ENCODE data around the gene LDLRAD3. TPM values are rescaled to one million over a fixed set of nuclear protein-coding genes. Genes with fewer than 3 reads are reported as not detected.

Gene LDLRAD3
- total RNA-seq, 2 donors from 2014 or later = 0.10 to 1.8 TPM

- H3K9me3 Mint-ChIP-seq = peaks cover 2% of the 10 kb centered on the region
- H3K27ac Mint-ChIP-seq = no peak overlapping the region
- H3K27me3 Mint-ChIP-seq = peaks cover 7 to 16% of the 10 kb centered on the region in 2 donors
- H3K4me3 Mint-ChIP-seq = no peak overlapping the region
- DNase-seq (ENCODE audit: low spot score) (no peak), ATAC-seq (no peak)
- H3K4me1 Mint-ChIP-seq (ENCODE audit: low read depth in 2 of 2) = no peaks in the 10 kb centered on the region
- peaks cover under 1% of the 10 kb centered on the region for H3K36me3 Mint-ChIP-seq
These were observed 271.3 kb downstream of the LDLRAD3 start for GRCh38 chr11:36214976-36215692.

- DNase-seq (ENCODE audit: low spot score) (no peak), ATAC-seq (no peak)
- peaks cover 5% of the 10 kb centered on the region for H3K36me3 Mint-ChIP-seq
- H3K9me3 Mint-ChIP-seq = peaks cover 5% of the 10 kb centered on the region
- H3K4me1 Mint-ChIP-seq (ENCODE audit: low read depth in 2 of 2) = no peaks in the 10 kb centered on the region
- no peak overlapping the region for H3K27ac Mint-ChIP-seq
- H3K27me3 Mint-ChIP-seq = peaks cover 7 to 22% of the 10 kb centered on the region in 2 donors
- H3K4me3 Mint-ChIP-seq = no peak overlapping the region
These were observed 271.8 kb downstream of the LDLRAD3 start for GRCh38 chr11:36215693-36216060.

GRCh38 chr11:36216061-36216615 is 272.3 kb downstream of the LDLRAD3 start:
- H3K27ac Mint-ChIP-seq = no peak overlapping the region
- peaks cover 7 to 26% of the 10 kb centered on the region in 2 donors for H3K27me3 Mint-ChIP-seq
- no peak for DNase-seq (ENCODE audit: low spot score)
- H3K4me3 Mint-ChIP-seq = no peak overlapping the region
- H3K9me3 Mint-ChIP-seq = peaks cover 5% of the 10 kb centered on the region
- no peak for ATAC-seq
- H3K36me3 Mint-ChIP-seq = peaks cover 5% of the 10 kb centered on the region
- H3K4me1 Mint-ChIP-seq (ENCODE audit: low read depth in 2 of 2) = no peaks in the 10 kb centered on the region

DNA sequence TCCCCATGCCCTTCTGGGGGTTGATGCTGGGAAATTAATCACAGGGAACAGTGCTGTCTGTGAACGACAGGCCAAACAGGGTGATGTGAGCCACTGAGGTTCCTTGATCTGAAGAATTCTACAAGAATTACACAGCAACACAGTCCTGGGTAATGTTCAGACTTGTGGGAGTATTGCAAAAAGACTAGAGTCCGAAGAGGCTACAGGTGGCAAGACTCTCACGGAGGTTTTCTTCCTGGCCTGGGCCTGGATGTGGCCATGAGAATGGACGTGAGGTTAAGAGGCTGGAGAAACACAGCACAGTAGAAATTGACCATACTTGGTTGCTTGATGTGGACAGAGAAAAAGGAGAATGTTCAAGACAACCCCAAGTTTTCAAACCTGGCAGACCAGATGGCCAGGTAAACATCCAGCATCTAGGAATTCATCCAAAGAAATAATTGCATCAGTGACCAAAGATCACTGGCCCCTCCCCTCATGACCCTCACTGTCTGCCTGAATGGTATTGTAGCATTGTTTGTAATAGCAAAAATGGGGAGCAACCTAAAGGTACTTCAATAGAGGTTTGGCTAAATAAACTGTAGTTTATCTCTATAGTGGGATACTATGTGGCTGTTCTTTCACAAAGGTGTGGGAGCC is 274.5 kb downstream of the LDLRAD3 start:
- no peaks in the 10 kb centered on the region for H3K4me1 Mint-ChIP-seq (ENCODE audit: low read depth in 2 of 2)
- DNase-seq (ENCODE audit: low spot score) (no peak), ATAC-seq (no peak)
- H3K36me3 Mint-ChIP-seq = peaks cover 5% of the 10 kb centered on the region
- H3K27ac Mint-ChIP-seq = no peak overlapping the region
- H3K4me3 Mint-ChIP-seq = no peak overlapping the region
- H3K9me3 Mint-ChIP-seq = peaks cover 5% of the 10 kb centered on the region
- peaks cover 10 to 26% of the 10 kb centered on the region in 2 donors for H3K27me3 Mint-ChIP-seq

DNA sequence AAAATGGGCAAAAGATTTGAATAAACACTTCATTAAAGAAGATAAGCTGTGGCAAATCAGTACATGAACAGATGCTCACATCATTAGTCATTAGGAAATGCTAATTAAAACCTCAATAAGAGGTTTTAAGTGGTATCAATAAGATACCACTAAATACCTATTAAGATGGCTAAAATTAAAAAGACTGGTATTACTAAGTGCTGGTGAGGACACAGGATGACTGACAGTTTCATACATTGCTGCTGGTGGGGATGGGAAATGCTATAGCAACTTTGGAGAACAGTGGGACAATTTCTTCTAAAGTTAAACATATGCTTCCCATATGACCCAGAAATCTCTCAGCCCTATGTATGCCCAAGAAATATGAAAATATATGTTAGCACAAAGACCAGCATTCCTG is 276.1 kb downstream of the LDLRAD3 start:
- Mint-ChIP-seq H3K27me3 (peaks cover 11 to 22% of the 10 kb centered on the region in 2 donors), H3K36me3 (peaks cover 5% of the 10 kb centered on the region), H3K9me3 (peaks cover 5% of the 10 kb centered on the region), H3K4me1 (ENCODE audit: low read depth in 2 of 2) (no peaks in the 10 kb centered on the region), H3K4me3 (no peak overlapping the region), H3K27ac (no peak overlapping the region)
- no peak for DNase-seq (ENCODE audit: low spot score)
- ATAC-seq = no peak

DNA sequence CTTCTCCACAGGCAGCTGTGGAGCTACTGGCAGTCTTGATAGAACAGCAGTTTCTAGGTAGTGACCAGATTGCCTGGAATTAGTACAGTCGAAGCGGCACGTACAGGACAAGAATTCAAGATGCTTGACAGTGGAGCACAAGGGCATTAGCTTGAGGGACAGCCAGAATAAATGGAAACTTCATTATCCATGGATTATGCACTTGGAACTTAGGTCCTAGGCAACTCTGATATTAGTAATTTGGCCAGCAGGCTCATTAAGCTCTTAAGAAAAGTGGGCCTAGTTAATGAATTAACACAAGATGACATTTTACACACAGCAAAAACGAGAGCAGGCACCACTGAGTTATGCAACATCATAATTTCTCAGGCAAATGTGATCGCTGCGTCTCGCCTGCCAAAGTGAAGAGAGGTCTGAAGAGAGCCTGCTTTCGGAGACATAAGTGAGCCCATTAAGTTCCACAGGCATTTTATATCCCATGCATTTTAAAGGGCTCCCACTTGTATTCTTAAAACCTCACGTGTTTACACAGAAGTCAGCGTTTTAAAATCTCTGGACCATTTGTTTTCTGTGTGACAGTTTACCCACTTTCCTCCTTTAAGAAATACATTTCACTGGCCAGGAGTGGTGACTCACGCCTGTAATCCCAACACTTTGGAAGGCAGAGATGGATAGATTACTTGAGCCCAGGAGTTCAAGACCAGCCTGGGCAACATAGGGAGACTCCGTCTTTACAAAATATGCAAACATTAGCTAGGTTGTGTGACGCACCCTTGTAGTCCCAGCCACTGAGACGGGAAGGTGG is 279.2 kb downstream of the LDLRAD3 start:
- Mint-ChIP-seq H3K27me3 (peaks cover 8 to 14% of the 10 kb centered on the region in 2 donors), H3K4me3 (no peak overlapping the region), H3K27ac (no peak overlapping the region), H3K36me3 (peaks cover 5% of the 10 kb centered on the region), H3K9me3 (peaks cover 5% of the 10 kb centered on the region), H3K4me1 (ENCODE audit: low read depth in 2 of 2) (no peaks in the 10 kb centered on the region)
- ATAC-seq (no peak), DNase-seq (ENCODE audit: low spot score) (no peak)

DNA sequence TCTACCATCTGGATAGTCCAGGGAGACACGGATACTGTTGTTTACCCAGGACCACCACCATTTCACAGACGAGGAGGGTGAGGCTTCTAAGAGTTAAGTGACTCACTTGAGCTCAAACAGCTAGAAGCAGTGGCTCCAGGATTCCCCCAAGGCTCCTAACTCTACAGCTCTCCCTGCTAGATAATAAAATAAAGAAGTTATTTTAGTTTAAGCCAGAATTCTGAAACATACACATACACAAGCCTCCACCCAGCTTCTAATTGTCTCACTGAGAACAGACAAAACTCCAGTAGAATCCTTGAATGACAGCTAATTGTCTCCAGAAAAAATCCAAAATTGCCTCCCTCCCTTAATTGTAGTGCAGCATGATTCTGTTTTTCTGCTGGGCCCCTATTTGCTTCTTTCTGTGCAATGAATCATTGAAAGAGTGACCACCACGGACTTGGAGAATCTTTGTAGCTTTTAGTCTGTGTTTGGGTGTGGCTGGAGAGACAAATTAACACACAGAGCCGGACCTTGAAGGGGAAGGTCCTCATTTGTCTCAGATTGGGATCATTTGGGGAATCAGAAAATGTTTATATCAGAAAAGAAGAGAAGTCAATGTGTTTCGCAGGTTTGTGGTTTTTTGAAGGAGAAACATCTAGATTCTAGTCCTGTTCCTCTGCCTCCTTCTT is 280.5 kb downstream of the LDLRAD3 start:
- DNase-seq (ENCODE audit: low spot score) (no peak), ATAC-seq (no peak)
- Mint-ChIP-seq H3K27me3 (peaks cover 8 to 12% of the 10 kb centered on the region in 2 donors), H3K9me3 (peaks cover 5% of the 10 kb centered on the region), H3K27ac (no peak overlapping the region), H3K4me3 (no peak overlapping the region), H3K4me1 (ENCODE audit: low read depth in 2 of 2) (peaks cover 0 to 2% of the 10 kb centered on the region in 2 donors), H3K36me3 (peaks cover 5% of the 10 kb centered on the region)

- no peak for DNase-seq (ENCODE audit: low spot score)
- Mint-ChIP-seq H3K9me3 (no peaks in the 10 kb centered on the region), H3K4me1 (ENCODE audit: low read depth in 2 of 2) (peaks cover 0 to 2% of the 10 kb centered on the region in 2 donors), H3K4me3 (no peak overlapping the region), H3K36me3 (no peaks in the 10 kb centered on the region), H3K27me3 (peaks cover 9 to 11% of the 10 kb centered on the region in 2 donors), H3K27ac (no peak overlapping the region)
- no peak for ATAC-seq
These were observed 283.2 kb downstream of the LDLRAD3 start for GRCh38 chr11:36227044-36227443.

DNA sequence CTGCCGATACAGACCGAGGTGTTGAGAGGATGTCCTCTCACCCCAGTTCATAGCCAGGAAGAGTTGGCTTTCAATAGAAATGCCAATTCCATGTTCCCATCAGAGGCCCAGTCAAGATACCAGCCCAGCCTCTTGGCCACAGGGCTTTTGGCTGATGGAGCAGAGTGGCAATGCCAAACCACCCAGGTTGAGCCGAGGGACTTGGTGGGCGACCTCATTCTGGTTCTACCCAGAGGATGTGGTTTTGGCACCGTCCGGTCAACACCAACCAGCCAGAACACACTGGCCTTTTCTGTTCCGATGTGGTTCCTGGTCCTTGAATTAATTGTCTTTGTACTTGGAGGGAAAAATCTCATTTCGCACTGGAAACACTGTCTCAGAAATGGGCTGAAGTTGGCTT is 284.8 kb downstream of the LDLRAD3 start:
- Mint-ChIP-seq H3K27ac (no peak overlapping the region), H3K36me3 (no peaks in the 10 kb centered on the region), H3K4me1 (ENCODE audit: low read depth in 2 of 2) (peaks cover 0 to 2% of the 10 kb centered on the region in 2 donors), H3K27me3 (peaks cover 6 to 12% of the 10 kb centered on the region in 2 donors), H3K9me3 (no peaks in the 10 kb centered on the region), H3K4me3 (no peak overlapping the region)
- DNase-seq (ENCODE audit: low spot score) = no peak
- ATAC-seq = no peak

DNA sequence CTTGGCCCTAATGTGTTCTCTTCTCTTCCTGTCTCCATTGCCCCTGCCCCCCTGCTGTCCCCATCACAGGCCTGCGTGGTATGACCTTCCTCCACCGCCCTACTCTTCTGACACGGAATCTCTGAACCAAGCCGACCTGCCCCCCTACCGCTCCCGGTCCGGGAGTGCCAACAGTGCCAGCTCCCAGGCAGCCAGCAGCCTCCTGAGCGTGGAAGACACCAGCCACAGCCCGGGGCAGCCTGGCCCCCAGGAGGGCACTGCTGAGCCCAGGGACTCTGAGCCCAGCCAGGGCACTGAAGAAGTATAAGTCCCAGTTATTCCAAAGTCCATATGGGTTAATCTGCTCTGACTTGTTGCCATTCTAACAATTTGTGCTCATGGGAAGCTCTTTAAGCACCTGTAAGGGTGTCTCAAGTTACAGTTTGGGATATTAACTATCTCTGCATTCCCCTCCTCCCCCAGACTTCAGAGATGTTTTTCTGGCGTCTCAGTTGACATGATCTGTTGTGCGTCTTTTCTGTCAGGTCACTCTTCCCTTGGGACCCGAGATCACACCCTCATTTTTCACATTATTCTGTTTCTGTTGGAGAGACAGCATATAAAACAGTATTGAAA is 285.3 kb downstream of the LDLRAD3 start:
- Mint-ChIP-seq H3K27ac (no peak overlapping the region), H3K27me3 (peaks cover 5 to 12% of the 10 kb centered on the region in 2 donors), H3K9me3 (no peaks in the 10 kb centered on the region), H3K36me3 (no peaks in the 10 kb centered on the region), H3K4me3 (no peak overlapping the region), H3K4me1 (ENCODE audit: low read depth in 2 of 2) (peaks cover 0 to 2% of the 10 kb centered on the region in 2 donors)
- DNase-seq (ENCODE audit: low spot score) (no peak), ATAC-seq (no peak)

GRCh38 chr11:36230779-36231699 is 287.2 kb downstream of the LDLRAD3 start:
- peaks cover 5 to 12% of the 10 kb centered on the region in 2 donors for H3K27me3 Mint-ChIP-seq
- H3K9me3 Mint-ChIP-seq = no peaks in the 10 kb centered on the region
- no peaks in the 10 kb centered on the region for H3K36me3 Mint-ChIP-seq
- DNase-seq (ENCODE audit: low spot score) (no peak), ATAC-seq (no peak)
- no peak overlapping the region for H3K4me3 Mint-ChIP-seq
- no peak overlapping the region for H3K27ac Mint-ChIP-seq
- H3K4me1 Mint-ChIP-seq (ENCODE audit: low read depth in 2 of 2) = peaks cover 0 to 2% of the 10 kb centered on the region in 2 donors

DNA sequence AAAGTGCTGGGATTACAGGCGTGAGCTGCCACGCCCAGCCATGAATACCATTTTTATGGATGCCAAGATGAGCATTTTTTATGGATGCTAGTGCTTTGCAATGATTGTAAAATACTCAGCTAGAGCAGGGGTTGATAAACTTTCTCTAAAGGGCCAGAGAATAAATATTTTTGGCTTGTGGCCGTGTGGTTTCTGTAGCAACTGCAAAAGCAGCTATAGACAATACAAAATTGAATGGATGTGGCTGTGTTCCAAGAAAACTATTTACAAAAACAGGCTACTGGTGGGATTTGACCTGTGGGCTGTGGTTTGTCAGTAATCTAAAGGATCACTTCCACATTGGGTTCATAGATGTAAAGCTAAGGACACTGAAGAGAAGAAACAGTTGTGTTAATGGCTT is 289.3 kb downstream of the LDLRAD3 start:
- ATAC-seq (no peak), DNase-seq (ENCODE audit: low spot score) (no peak)
- H3K27ac Mint-ChIP-seq = no peak overlapping the region
- H3K36me3 Mint-ChIP-seq = no peaks in the 10 kb centered on the region
- H3K27me3 Mint-ChIP-seq = peaks cover 12 to 21% of the 10 kb centered on the region in 2 donors
- peaks cover 0 to 2% of the 10 kb centered on the region in 2 donors for H3K4me1 Mint-ChIP-seq (ENCODE audit: low read depth in 2 of 2)
- H3K4me3 Mint-ChIP-seq = no peak overlapping the region
- no peaks in the 10 kb centered on the region for H3K9me3 Mint-ChIP-seq
